Measurements from ENCODE around the gene FASN. TPM values are rescaled to one million over a fixed set of nuclear protein-coding genes. Genes with fewer than 3 reads are reported as not detected.

Gene FASN
- total and polyA plus RNA-seq, 2 of the 13 experiments (the other 11 are each of a cell fraction or from before 2014, with no cell fraction given) = 51.7 to 101 TPM

- TF ChIP-seq THAP9 (CRISPR knock-in tag; IDR thresholded peaks at IDR 0.05; ENCODE audit: borderline replicate concordance) (no peak), ZNF205 (CRISPR knock-in tag; IDR thresholded peaks at IDR 0.05) (no peak), FOXJ3 (CRISPR knock-in tag; IDR thresholded peaks at IDR 0.05; ENCODE audit: borderline replicate concordance) (no peak), POGK (CRISPR knock-in tag; conservative IDR thresholded peaks at IDR 0.05) (peak; percentile 36; the same call in 1 of the 2 replicates), BCL6 (CRISPR knock-in tag; IDR thresholded peaks at IDR 0.05) (0 out of 2 replicates have a peak, but pooled peaks have one; percentile 15), SALL1 (CRISPR knock-in tag; IDR thresholded peaks at IDR 0.05) (peak; percentile 22), KAT8 (CRISPR knock-in tag; IDR thresholded peaks at IDR 0.05) (no peak; the same call in 1 of the 2 replicates), MAFG (CRISPR knock-in tag; IDR thresholded peaks at IDR 0.05) (no peak), HES4 (CRISPR knock-in tag; IDR thresholded peaks at IDR 0.05; ENCODE audit: borderline replicate concordance) (no peak), YY1 (IDR thresholded peaks at IDR 0.05; ENCODE audit: insufficient read depth, insufficient replicate concordance, low read depth, low read length) (no peak), REPIN1 (CRISPR knock-in tag; IDR thresholded peaks at IDR 0.05; ENCODE audit: borderline replicate concordance, low read depth) (no peak), ZNF761 (CRISPR knock-in tag; conservative IDR thresholded peaks at IDR 0.05) (no peak), CHD4 (IDR thresholded peaks at IDR 0.05; ENCODE audit: borderline replicate concordance, low read length) (no peak), ZZZ3 (CRISPR knock-in tag; IDR thresholded peaks at IDR 0.05; ENCODE audit: borderline replicate concordance) (peak; percentile 90), ZNF788 (CRISPR knock-in tag; IDR thresholded peaks at IDR 0.05; ENCODE audit: borderline replicate concordance) (0 out of 2 replicates have a peak, but pooled peaks have one; percentile 37), SNAI1 (CRISPR knock-in tag; IDR thresholded peaks at IDR 0.05; ENCODE audit: borderline replicate concordance) (0 out of 2 replicates have a peak, but pooled peaks have one; percentile 28), GABPB1 (CRISPR knock-in tag; IDR thresholded peaks at IDR 0.05) (peak; percentile 60; the same call in 1 of the 2 replicates)
- TF ChIP-seq, protein P1, sequence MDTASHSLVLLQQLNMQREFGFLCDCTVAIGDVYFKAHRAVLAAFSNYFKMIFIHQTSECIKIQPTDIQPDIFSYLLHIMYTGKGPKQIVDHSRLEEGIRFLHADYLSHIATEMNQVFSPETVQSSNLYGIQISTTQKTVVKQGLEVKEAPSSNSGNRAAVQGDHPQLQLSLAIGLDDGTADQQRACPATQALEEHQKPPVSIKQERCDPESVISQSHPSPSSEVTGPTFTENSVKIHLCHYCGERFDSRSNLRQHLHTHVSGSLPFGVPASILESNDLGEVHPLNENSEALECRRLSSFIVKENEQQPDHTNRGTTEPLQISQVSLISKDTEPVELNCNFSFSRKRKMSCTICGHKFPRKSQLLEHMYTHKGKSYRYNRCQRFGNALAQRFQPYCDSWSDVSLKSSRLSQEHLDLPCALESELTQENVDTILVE (CRISPR knock-in tag; IDR thresholded peaks at IDR 0.05) = no peak
- TF ChIP-seq, protein P2, sequence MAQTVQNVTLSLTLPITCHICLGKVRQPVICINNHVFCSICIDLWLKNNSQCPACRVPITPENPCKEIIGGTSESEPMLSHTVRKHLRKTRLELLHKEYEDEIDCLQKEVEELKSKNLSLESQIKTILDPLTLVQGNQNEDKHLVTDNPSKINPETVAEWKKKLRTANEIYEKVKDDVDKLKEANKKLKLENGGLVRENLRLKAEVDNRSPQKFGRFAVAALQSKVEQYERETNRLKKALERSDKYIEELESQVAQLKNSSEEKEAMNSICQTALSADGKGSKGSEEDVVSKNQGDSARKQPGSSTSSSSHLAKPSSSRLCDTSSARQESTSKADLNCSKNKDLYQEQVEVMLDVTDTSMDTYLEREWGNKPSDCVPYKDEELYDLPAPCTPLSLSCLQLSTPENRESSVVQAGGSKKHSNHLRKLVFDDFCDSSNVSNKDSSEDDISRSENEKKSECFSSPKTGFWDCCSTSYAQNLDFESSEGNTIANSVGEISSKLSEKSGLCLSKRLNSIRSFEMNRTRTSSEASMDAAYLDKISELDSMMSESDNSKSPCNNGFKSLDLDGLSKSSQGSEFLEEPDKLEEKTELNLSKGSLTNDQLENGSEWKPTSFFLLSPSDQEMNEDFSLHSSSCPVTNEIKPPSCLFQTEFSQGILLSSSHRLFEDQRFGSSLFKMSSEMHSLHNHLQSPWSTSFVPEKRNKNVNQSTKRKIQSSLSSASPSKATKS (CRISPR knock-in tag; IDR thresholded peaks at IDR 0.05) = no peak
Observed at GRCh38 chr17:82050761-82051641, 47.0 kb downstream of the FASN start (continued).

Measured in HepG2 (cell line).